GM19455 (cell line): Measurements from ENCODE around the gene CDH1.

Source experiments
- ATAC-seq: cut with Tn5 transposase; IDR thresholded peaks from one replicate; pipeline ENCODE4 v1.9.1; 2021; ENCODE audit not compliant: unreplicated experiment

CDH1 gene

DNA sequence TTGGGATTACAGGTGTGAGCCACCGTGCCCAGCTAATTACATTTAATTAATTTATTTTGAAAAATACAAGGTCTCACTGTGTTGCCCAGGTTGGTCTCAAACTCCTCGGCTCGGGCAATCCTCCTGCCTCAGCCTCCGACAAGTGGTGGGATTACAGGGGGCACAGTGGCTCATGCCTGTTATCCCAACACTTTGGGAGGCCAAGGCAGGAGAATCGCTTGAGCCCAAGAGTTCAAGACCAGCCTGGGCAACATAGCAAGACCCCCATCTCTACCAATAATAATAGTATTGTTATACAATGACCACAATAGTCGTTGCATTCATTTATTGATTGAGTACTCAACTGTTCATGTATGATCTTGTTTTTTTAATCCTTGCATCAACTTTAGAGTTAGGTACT lies 22.0 kb downstream of the CDH1 start:
- no peak for ATAC-seq

DNA sequence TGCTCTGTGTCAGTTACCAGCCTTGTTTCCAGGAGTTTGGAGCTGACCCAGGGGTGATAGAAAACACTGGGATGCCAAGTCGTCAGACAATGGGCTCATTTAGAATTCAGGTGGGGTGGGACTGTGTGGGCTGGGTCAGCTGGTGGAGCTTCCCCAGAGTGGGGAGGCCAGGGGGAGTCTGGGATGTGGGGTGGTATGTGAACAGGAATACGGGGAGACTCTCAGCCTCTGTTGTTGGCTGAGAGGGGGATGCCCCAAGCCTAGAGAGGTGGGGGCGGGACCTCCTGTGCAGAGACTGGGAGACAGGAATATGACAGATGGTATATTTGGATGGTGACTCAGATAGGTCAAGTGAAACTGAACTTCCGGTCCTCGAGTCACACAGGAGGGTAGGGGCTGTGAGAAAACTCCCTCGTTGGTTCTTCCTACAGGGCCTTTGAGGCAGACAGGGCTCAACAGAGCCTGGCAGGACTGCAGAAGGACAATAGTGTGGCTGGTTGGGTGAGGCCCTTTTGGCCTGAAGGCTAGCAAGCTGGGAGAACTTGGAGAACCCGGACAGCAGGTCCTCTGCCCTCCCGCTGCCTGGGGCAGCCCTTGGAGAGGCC lies 23.7 kb downstream of the CDH1 start:
- no peak for ATAC-seq

DNA sequence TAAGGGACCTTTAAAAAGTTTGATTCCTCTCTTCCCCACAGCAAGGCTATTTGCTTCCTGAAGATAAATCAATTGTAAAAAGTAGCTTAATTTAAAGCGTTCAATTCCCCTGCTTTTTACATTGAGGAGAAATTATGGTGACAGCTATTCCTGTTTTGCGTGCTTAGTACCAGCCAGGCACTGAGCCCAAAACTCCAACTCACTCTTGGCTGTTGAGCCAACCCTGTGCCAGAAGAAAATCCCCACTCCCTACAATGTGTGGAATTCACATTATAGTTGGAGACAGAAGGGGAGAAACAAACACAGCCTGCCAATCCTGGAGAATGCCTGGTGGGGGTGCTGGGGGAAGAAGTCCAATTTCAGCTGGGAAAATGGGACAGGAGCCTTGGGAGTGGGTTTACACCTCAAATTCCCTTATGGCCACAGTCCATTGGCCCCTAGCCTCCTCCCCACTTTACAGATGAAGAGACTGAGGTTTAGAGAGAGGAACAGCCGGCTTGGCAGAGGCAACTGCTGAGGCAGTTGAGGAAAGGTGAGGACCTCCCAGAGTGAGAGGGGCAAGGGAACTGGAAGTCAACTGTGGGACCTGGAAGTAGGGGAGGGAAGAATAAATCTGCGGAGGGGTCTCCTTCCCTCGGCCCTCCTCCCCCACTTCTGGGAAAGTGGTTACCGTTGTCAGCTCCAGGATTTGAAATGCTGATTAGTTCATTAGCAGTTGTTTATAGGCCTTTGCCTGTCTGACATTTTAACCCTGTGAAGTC lies 26.1 kb downstream of the CDH1 start:
- ATAC-seq: no peak

DNA sequence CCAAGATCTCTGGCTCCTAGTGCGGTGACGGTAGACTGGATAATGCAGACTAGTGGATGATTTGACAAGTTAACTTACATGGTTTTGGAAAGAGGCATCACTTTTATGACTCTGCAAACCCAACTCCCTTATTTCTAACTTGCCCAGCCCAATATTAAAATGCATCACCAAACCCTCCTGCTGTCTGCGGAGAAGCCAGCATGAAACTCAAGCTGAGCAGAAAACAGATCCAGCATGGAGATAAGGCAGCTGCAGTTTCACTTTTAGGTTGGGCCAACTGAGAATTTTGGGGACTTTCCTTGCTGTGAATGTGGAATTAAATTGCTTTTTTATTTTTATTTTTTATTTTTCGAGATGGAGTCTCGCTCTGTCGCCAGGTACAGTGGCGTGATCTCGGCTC lies 27.8 kb downstream of the CDH1 start:
- ATAC-seq: no peak

DNA sequence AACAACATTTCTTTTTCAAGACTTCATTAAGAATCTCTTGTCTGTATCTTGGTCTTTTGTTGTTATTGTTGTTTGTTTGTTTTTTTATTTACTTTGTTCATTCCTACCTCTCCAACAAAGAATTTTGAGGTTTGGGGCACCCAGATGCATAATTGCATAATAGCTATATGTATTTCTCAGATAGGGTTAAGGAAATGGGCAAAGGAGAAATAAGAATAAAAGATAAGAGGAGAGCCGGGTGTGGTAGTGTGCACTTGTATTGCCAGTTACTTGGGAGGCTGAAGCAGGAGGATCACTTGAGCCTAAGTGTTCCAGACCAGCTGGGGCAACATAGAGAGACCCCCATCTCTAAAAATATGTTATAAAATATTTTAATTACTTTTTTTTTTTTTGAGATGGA lies 30.5 kb downstream of the CDH1 start:
- no peak for ATAC-seq

DNA sequence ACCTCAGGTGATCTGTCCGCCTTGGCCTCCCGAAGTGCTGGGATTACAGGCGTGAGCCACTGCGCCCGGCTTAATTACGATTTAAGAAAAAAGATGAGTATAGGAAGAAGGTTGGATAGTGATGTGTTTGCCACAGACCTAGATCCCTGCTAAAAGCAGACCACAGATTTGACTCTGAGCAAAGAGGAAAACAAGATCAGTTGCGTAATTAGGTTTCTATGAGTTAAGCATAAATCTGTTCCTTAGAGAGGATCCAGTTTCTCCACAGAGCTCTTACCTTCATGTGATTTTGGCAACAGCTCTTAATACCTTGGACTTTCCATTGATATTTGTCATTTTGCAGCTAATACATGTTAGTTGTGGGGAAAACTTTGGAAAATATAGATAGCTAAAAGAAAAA lies 31.1 kb downstream of the CDH1 start:
- ATAC-seq: no peak

DNA sequence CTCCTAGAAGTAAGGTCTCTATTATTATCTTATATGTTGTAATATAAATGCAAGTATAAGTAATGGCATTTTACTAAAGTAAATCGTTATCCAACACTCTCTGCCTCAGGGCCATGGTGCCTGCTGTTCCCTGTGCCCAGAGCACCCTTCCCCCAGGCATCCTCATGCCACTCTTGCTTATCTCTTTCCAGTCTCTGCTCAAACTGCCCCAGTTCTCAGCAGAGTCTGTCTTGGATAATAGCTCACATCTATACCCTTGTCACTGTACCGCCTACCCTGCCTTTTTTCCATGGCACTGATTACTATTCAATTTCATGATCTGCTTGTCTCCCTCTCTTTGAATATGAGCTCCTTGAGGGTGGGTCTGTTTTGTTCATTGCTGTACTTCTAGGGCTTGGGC lies 31.7 kb downstream of the CDH1 start:
- no peak for ATAC-seq

DNA sequence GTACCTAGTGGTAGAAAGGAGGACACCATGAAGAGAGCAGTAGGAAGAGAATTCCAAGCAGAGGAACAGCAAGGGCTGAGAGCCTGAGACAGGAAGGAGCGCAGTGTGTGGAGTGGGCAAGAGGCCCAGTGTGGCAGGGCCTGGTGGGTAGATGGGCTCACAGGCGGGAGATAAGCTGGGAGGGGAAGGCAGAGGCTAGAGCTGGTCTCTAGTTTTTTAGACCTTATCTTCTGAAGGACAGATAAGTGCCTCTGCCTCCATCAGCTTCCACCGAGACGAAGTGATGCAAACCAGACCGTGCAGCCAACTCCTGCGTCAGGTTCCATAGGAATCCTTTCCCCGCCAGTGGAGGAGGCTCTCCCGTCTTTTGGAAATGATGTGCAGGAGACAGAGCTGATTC lies 33.6 kb downstream of the CDH1 start:
- no peak for ATAC-seq

DNA sequence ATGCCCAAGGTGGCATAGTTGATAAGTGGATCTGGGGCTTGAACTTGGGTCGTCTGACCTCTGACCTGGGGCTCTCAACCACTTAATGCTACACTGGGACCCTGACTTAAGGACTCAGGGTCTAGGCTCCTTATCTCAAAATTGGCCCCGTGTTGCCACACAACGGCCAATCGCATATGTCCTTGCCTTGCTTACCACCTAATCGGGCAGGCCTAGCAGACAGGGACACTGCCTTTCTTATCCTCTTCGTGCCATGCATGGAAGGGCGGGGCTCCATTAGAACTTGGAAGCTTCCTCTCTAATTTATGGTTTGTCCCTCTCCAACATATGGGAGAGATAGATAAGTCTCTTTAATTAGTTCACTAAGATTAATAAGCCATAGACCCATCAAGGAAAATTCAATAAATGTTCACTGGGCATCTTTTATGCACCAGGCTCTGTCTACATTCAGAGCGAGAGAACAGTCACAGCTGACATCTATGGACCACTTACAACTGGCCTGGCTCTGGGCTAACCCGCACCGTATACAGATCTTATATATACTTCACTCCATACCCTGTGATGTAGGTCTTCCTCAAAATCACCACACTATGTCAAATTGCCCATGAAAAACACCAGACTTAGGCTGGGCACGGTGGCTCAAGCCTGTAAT lies 35.1 kb downstream of the CDH1 start:
- no peak for ATAC-seq

DNA sequence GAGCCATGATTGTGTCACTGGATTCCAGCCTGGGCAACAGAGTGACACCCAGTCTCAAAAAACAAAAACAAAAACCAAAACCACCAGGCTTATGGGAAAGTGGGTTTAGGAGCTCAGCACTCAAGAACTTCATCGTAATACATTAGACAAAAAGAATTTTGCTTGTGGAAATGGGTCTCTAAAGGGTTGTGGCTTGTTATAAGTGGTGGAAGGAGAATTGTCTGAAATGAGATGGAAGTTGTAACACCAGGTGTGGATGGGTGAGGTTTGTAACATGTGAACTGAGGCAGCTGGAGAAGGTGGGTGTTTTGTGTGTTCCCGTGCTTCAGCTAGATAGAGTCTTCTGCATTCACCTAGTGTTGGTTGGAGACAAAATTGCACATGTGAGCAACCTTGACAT lies 35.8 kb downstream of the CDH1 start:
- ATAC-seq: no peak

DNA sequence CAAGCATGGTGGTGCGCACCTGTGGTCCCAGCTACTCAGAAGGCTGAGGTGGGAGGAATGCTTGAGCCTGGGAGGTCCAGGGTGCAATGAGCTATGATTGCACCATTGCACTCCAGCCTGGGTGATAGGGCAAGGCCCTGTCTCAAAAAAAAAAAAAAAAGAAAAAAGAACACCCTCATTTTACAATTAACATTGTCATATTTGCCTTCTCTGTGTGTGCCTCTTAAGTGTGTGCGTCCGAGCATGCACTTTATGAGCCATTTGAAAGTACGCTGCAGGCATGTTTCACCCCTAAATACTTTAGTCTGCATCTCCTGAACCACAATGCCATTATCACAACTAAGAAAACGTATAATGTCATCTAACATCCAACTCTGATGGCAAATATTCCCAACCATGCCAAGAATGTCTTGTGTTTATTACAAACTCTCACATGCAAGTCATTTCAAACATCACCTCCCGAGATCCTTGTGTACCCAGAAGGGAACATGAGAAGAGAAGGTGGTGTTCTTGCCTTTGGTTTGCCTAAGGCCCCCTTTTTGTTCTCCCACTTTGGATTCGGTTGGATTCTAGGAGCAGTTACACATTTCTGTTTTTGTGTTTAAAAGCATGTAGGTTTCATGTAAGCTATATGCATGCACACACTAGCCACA lies 38.0 kb downstream of the CDH1 start:
- ATAC-seq: no peak

DNA sequence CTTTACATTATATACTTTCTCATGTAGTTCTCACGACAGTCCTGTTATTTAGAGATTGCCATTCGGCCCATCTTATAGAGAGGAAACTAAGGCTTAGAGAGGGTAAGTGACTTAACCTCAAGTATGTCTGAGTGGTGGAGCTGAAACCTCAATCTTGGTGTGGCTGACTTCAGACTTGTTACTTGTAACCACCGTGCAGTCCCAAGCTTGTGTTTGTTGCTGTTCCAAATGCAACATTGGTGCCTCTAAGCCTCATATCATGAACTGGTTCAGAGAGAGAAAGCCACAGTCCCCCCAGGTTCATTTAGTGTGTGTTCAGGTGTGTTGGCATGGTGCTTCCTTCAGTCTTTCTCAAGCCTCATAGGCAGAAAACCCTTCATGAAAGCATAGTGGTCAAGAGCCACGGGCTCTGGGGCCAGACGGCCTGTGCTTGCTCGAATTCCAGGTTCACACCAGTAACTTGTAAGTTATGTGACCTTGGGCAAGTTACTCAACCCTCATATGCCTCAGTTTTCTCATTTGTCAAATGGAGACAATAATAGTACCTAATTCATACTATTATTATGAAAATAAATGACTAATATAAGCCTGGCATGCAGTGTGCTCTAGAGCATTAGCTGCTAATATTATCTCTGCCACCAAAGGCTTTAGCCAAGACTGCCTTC lies 39.9 kb downstream of the CDH1 start:
- peak; percentile 85 for ATAC-seq

DNA sequence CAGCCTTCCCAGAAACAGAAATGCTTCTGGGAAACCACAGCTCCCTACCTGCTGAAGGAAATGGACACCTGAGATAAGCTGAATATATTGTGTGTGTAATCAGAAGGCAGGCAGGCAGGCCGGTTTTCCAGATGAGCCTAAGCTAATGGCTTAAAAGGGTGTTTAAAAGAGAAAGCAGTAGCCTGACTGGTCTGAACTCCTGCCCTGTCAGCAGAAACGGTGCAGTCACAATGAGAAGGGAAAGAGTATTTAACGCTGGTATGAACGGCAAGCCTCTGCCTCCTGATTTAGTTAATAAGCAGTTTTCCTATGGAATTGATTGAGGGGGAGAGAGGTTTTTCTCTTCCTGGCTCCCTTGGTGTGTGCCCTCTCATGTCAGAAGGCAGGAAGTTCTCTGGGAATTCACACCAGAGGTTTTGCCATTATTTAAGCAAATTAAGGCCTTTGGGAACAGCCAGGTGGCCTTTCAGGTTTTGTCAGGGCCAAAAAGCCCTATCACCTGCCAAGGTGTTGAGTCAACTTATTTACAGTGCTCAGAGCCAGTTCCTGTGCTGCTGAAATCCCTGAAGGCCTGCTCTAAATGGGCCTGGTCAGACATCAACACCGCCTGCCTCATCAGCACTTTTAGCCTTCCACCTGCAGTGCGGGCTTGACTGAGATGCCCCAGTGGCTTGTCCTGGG lies 41.6 kb downstream of the CDH1 start:
- ATAC-seq: no peak

DNA sequence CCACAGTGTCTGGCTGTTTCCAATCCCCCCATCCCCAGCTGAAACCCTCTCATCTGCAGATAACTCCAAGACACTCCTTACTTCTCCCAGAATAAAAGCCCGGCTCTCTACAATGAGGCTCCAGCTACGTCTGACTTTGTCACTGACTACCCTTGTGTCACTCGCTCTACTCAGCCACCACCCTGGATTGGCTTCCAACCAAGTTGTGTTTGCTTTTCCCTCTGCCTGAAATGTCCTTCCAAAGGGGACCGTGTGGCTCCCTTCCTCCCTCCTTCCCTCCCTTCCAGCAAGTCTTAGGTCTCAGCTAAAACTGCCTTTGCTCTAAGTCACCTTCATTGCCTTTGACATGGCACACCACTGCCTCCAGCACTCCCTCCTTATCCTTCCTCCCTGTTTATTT lies 42.8 kb downstream of the CDH1 start:
- no peak for ATAC-seq

DNA sequence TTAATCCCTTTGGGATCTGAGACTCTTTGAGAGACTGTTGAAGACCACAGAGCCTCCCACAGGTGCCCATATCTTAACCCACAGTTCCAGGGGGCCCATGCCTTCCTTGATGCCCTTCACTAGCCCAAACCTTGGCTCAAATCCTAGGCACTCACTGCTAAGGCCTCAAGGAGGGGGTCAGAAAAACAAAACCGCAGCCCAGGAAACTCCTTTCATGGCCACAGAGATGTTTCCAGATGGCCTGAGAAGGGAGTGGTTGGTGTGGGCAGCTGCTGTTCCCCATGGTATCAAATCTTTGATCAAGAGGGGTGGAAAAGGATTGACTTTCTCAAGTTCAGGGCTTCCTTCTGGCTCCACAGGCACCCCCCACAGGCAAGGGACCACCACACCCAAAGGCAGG lies 44.7 kb downstream of the CDH1 start:
- no peak for ATAC-seq

DNA sequence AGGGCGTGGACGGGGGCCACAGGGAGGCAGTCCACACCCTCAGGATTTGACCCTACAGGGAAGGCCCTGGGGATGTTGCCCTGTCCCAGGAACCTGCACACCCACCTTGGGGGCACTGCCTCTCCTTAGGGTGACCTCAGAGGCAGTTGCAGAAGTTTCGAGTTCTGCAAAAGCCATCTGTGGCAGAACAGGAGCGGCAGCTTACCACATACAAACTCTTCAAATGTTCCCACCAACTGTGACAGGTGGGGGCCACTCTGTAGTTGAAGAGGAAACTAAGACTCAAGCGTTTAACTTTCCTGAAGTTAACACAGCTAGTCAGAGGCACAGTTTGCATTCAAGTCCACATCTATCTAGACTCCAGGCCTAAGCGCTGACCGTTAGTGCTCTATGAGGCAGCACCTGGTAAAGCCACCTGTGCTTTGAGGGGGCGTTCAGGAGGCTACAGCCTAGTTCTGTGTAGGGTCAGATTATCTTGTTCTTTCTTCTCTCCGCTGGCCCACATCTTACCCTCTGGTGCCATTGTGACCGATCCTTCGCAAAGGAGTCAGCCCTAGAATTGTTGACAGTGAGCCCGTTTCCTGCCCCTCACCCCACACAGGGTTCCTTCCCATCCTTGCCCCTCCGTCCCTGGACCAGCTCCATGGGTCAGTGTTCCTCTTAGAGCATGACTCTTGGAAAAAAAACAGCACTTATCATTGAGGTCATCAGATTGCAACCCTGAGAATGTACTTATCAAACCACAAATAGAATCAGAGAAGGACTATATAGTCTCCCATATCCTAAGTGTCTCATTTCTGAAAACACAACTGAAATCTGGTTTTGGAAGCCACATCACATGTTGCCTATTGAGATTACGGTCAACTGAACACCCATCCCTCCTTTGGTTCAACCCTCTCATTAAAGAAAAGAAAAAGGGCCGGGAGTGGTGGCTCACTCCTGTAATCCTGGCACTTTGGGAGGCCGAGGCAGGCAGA lies 45.4 kb downstream of the CDH1 start:
- no peak for ATAC-seq

DNA sequence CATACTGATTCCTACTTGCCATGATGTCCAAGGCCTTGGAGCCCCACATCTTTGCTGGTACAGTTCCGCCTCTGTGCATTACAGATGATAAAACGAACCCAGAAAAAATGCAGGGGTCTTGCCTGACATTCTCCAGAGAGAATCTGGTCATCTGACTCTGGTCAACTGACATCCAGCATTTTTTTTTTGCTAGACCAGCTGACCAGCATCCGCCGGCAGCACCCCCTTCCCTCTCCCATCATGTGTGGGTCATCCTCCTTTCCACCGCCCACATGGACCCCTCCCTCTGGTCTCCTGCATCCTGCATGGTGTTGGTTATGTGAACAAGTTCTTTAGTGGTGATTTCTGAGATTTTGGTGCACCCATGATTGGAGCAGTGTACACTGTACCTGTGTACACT lies 47.1 kb downstream of the CDH1 start:
- ATAC-seq: no peak

DNA sequence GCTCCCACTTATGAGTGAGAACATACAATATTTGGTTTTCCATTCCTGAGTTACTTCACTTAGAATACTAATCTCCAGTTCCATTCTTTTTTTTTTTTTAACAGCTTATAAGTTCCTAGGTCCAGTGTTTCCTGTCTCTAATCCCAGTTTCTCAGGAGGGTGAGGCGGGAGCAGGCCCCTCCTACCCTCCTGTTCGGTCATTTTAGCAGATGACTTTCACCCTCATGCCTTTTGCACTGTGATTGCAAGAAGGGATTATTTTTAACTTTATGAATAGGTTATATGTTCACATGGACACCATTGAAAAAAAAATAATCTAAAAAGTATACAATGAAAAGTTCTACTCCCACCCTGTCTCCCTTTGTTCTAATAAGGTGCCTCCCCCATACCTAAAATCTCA lies 47.6 kb downstream of the CDH1 start:
- ATAC-seq: no peak

DNA sequence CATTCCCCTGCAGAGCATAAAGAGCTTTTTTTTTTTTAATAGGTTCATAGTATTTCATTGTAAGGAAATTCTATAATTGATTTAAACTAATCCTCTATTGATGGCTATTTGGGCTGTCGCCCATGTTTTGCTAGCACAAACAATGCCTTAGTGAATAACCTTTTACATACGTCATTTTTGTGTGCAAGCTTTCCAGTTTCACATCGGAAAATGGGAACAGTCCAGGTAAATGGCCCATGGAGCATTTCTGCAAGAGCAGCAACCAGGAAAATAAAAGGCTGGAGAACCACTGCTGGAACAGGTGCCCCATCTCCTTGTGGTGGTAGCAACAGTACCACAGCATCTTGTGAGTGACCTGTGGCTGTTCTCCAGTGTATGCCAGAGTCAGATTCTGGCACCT lies 48.6 kb downstream of the CDH1 start:
- no peak for ATAC-seq
